Parathyroid adenoma (tissue), 2 donors: ENCODE measurements around the gene CNN2.

Experiments
- H2AFZ ChIP-seq: fragments of 300-600 bp; sonication (generic); one replicate; pipeline ENCODE4 v1.7.0; 2017; ENCODE audit warnings: antibody characterized with exemption, mild to moderate bottlenecking
- H3K27ac ChIP-seq: fragments of 300-600 bp; sonication (generic); one replicate; pipeline ENCODE4 v1.7.0; 2017
- H3K27me3 ChIP-seq: fragments of 300-600 bp; sonication (generic); one replicate; pipeline ENCODE4 v1.7.0; 2017; ENCODE audit warnings: low read length; ENCODE audit not compliant: control insufficient read depth, insufficient read depth
- H3K36me3 ChIP-seq: fragments of 300-600 bp; sonication (generic); one replicate; pipeline ENCODE4 v1.7.0; 2017; ENCODE audit warnings: low read length; ENCODE audit not compliant: control insufficient read depth, insufficient read depth
- H3K4me1 ChIP-seq: fragments of 300-600 bp; sonication (generic); one replicate; pipeline ENCODE4 v1.7.0; 2017; ENCODE audit warnings: control low read depth
- H3K4me2 ChIP-seq: fragments of 300-600 bp; sonication (generic); one replicate; pipeline ENCODE4 v1.7.0; 2017; ENCODE audit warnings: low read length
- H3K4me3 ChIP-seq: fragments of 300-600 bp; sonication (generic); one replicate; pipeline ENCODE4 v1.7.0; 2017; ENCODE audit warnings: low read depth, low read length
- H3K79me2 ChIP-seq: fragments of 300-600 bp; sonication (generic); one replicate; pipeline ENCODE4 v1.7.0; 2017; ENCODE audit warnings: control low read depth
- H3K9ac ChIP-seq: fragments of 300-600 bp; sonication (generic); one replicate; pipeline ENCODE4 v1.7.0; 2017; ENCODE audit warnings: mild to moderate bottlenecking
- H3K9me3 ChIP-seq: fragments of 300-600 bp; sonication (generic); one replicate; pipeline ENCODE4 v1.7.0; 2017; ENCODE audit warnings: low read length; ENCODE audit not compliant: control insufficient read depth
- TF ChIP-seq, protein P1 (sequence below): fragments of 300-600 bp; sonication (generic); IDR thresholded peaks from one replicate; pipeline ENCODE4 v1.7.0; 2017; ENCODE audit warnings: antibody characterized with exemption, mild to moderate bottlenecking
- donor health status: primary hyperparathyroidism.

CNN2 gene

DNA sequence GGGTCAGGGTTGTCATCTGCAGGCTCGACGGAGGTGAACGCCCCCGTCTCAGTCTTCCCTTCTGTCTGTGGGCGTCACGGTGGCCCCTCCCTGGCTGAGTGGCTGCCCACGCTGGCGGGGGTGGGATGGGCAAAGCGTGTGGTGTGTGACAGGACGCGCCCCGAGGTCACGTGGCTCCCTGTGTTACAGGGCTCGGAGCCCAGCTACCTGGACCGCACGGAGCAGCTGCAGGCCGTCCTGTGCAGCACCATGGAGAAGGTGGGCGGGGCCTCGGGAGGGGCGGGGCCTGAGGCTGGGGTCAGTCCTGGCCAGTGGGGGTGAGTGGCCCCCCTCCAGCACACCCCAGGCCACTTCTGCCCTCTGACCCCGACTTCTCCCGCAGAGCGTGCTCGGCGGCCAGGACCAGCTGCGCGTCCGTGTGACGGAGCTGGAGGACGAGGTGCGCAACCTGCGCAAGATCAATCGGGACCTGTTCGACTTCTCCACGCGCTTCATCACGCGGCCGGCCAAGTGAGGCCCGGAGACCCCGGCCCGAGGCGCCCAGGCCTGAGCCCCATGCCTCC is 32.5 kb upstream of the CNN2 start:
- Histone ChIP-seq H3K27ac (no peak overlapping the region), H3K4me1 (peaks cover 4% of the 10 kb centered on the region), H3K27me3 (peaks cover 3% of the 10 kb centered on the region), H3K9ac (no peak overlapping the region), H3K36me3 (no peaks in the 10 kb centered on the region), H3K4me3 (no peak overlapping the region), H3K9me3 (no peaks in the 10 kb centered on the region), H2AFZ (no peak overlapping the region), H3K79me2 (no peaks in the 10 kb centered on the region), H3K4me2 (no peak overlapping the region)
- TF ChIP-seq, protein P1, sequence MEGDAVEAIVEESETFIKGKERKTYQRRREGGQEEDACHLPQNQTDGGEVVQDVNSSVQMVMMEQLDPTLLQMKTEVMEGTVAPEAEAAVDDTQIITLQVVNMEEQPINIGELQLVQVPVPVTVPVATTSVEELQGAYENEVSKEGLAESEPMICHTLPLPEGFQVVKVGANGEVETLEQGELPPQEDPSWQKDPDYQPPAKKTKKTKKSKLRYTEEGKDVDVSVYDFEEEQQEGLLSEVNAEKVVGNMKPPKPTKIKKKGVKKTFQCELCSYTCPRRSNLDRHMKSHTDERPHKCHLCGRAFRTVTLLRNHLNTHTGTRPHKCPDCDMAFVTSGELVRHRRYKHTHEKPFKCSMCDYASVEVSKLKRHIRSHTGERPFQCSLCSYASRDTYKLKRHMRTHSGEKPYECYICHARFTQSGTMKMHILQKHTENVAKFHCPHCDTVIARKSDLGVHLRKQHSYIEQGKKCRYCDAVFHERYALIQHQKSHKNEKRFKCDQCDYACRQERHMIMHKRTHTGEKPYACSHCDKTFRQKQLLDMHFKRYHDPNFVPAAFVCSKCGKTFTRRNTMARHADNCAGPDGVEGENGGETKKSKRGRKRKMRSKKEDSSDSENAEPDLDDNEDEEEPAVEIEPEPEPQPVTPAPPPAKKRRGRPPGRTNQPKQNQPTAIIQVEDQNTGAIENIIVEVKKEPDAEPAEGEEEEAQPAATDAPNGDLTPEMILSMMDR, result no peak

DNA sequence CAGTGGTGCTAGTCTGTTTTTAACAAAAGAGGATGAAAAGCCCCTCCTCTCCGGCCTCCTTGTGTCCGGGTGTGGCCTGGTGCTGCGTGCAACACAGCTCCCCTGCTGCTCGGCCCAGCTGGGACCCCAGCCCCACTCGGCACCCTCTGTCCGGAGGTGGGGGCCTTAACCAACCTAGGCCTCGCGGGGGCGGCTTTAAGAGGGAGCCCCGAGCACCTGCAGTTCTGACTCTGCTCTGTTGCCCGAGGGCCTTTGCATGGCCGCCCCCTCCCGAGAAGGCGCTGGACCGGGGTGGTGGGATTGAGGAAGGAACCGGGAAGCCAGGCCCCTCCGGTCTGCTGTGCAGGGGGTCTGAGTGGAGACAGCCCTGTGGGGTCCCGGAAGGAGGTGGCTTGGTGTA is 31.9 kb upstream of the CNN2 start:
- TF ChIP-seq, protein P1, result no peak
- Histone ChIP-seq H3K27ac (no peak overlapping the region), H3K9ac (no peak overlapping the region), H3K27me3 (peaks cover 3% of the 10 kb centered on the region), H3K36me3 (no peaks in the 10 kb centered on the region), H3K9me3 (no peaks in the 10 kb centered on the region), H3K4me3 (no peak overlapping the region), H3K4me2 (no peak overlapping the region), H2AFZ (no peak overlapping the region), H3K4me1 (peaks cover 4% of the 10 kb centered on the region), H3K79me2 (no peaks in the 10 kb centered on the region)

DNA sequence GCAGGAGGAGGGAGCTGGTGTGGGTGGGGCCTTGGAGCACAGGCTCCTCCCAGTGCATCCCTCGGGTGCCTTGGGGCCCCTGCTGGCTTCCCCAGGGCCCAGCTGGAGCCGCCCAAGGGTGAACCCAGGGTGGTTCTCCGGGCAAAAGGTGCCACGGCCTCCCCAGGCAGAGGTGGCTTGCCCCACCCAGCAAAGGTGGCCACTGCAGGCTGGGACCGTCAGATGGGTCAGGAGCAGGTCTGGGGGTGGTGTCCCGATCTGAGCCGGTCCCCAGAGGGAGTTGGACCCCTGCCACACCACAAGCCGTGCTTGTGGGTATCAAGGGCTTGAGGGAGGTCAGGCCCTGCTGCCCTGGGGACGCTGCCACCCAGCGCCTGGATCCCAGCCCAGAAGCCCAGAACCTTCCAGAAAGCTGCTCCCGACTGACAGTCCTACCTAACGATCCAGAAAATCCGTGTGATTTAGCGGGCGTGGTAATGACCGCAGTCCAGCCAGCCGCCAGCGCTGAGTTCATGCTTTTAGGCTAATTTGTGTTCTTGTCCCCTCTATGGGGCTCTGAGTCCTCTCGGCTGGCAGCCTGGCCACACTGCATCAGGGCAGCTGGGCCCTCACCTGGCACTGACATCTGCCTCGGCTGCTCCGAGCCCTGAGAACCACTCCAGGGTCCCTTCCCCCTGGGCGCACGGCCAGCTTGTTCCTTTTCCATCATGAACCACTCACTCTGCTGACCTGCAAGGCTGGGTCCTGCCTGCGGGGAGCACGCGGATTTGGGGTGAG is 31.2 kb upstream of the CNN2 start:
- no peak overlapping the region for H2AFZ ChIP-seq
- peaks cover 4% of the 10 kb centered on the region for H3K4me1 ChIP-seq
- TF ChIP-seq, protein P1, result no peak
- no peaks in the 10 kb centered on the region for H3K9me3 ChIP-seq
- H3K4me3 ChIP-seq, result no peak overlapping the region
- no peak overlapping the region for H3K27ac ChIP-seq
- H3K36me3 ChIP-seq, result no peaks in the 10 kb centered on the region
- no peaks in the 10 kb centered on the region for H3K79me2 ChIP-seq
- no peak overlapping the region for H3K9ac ChIP-seq
- no peak overlapping the region for H3K4me2 ChIP-seq
- H3K27me3 ChIP-seq, result peaks cover 3% of the 10 kb centered on the region

DNA sequence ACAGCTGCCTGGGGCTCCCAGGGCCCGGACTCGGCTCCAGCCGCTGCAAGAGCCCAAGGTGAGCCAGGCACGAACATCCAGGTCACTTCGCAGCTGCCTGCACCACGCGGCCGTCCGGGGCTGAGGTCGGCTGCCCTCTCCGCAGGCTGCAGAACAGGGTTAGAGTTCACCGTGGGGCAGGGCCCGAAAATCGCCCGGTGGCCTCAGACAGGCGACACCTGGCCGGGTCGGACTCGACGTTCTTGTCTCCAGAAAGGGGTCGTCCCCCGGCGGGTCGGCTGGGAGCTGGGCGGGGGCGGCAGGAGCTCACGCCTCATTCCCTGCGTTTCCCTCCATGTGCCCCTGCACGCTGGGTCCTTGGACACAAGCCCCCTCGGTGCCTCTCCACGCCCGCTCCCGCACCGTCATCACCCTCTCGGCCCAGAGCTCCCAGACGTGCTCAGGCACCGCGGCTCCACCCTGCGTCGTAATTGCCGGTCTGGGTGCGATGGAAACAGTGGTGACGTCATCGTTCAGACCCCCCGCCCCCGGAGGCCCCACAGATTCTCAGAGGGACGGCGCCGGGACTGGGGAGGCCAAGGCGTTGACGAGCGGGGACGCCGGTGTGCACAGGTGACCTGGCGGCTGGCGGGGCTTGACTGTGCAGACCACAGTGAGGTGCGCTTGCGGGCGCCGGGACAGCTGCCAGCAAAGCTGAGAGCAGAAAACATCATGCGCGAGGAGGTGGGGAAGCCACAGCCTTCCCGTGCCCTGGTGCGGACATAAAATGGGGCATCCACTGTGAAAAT is 30.2 kb upstream of the CNN2 start:
- Histone ChIP-seq H3K27me3 (peaks cover 3% of the 10 kb centered on the region), H3K4me2 (peak overlapping the region; percentile 59), H3K4me3 (peak overlapping the region; percentile 35), H3K9ac (no peak overlapping the region), H2AFZ (no peak overlapping the region), H3K9me3 (no peaks in the 10 kb centered on the region), H3K79me2 (no peaks in the 10 kb centered on the region), H3K36me3 (no peaks in the 10 kb centered on the region), H3K27ac (no peak overlapping the region), H3K4me1 (peaks cover 4% of the 10 kb centered on the region)
- TF ChIP-seq, protein P1, result no peak
